GM06990 (cell line): ENCODE measurements around the gene ZNF239.

Experiments used
- DNase-seq: peaks from one replicate; pipeline ENCODE4 v3.0.0-alpha.2; 2011; ENCODE audit not compliant: insufficient read length; ENCODE audit errors: extremely low read depth
- H3K27me3 ChIP-seq: replicated peaks from 2 replicates; pipeline ENCODE4 v1.6.0; 2011; ENCODE audit warnings: low read length; ENCODE audit not compliant: control insufficient read depth, insufficient read depth
- H3K36me3 ChIP-seq: 2 replicates; pipeline ENCODE4 v1.5.1; 2011; ENCODE audit warnings: low read length; ENCODE audit not compliant: control insufficient read depth, insufficient read depth
- H3K4me3 ChIP-seq: replicated peaks from 2 replicates; pipeline ENCODE4 v1.5.1; 2011; ENCODE audit warnings: low read depth, mild to moderate bottlenecking, control low read depth, low read length
- CTCF ChIP-seq: IDR thresholded peaks from 2 replicates; pipeline ENCODE4 v1.5.1; 2011; ENCODE audit warnings: low read length, control low read depth, mild to moderate bottlenecking, inconsistent platforms; ENCODE audit not compliant: insufficient read depth, poor library complexity, severe bottlenecking

ZNF239 gene

GRCh38 chr10:43574001-43574892, at the start of gene ZNF239:
ZNF239 (minus strand) TSS chr10:43574616; CDS start chr10:43558079, 16,537 bp downstream.
- H3K4me3 ChIP-seq: peak within 1 kb of the TSS; percentile 39
- no peak for TF ChIP-seq CTCF
- peak; percentile 88 for DNase-seq

GRCh38 chr10:43623351-43623750, 48.9 kb upstream of the ZNF239 start:
- Histone ChIP-seq H3K4me3 (no peak overlapping the region), H3K36me3 (no peaks in the 10 kb centered on the region), H3K27me3 (no peaks in the 10 kb centered on the region)
- TF ChIP-seq CTCF: no peak
- no peak for DNase-seq

More at GRCh38 chr10:43574001-43574892, at the start of gene ZNF239:
- Histone ChIP-seq H3K36me3 (no peaks in the 10 kb centered on the region), H3K27me3 (no peaks in the 10 kb centered on the region)

- H3K4me3 ChIP-seq: no peak overlapping the region
- H3K27me3 ChIP-seq: no peaks in the 10 kb centered on the region
- H3K36me3 ChIP-seq: no peaks in the 10 kb centered on the region
- no peak for TF ChIP-seq CTCF
- no peak for DNase-seq
Measured at GRCh38 chr10:43622038-43622437, 47.6 kb upstream of the ZNF239 start.

GRCh38 chr10:43619368-43619767, 45.0 kb upstream of the ZNF239 start:
- Histone ChIP-seq H3K36me3 (no peaks in the 10 kb centered on the region; the same call in 1 of the 2 replicates), H3K4me3 (no peak overlapping the region), H3K27me3 (no peaks in the 10 kb centered on the region)
- no peak for DNase-seq
- TF ChIP-seq CTCF: no peak

GRCh38 chr10:43616697-43617370, 42.4 kb upstream of the ZNF239 start:
- Histone ChIP-seq H3K27me3 (no peaks in the 10 kb centered on the region), H3K4me3 (no peak overlapping the region), H3K36me3 (no peaks in the 10 kb centered on the region; the same call in 1 of the 2 replicates)
- DNase-seq: no peak
- no peak for TF ChIP-seq CTCF
